Astrocyte (in vitro differentiated cells and primary cell): ENCODE results near the gene RPS25.

Experiments used
- CTCF ChIP-seq: IDR thresholded peaks from 2 replicates; pipeline ENCODE4 v1.5.1; 2011; ENCODE audit warnings: low read depth, mild to moderate bottlenecking, inconsistent platforms, low read length, moderate library complexity; ENCODE audit not compliant: insufficient read depth
- EZH2 ChIP-seq: IDR thresholded peaks from 2 replicates; pipeline ENCODE4 v1.6.1; 2012; ENCODE audit warnings: mild to moderate bottlenecking, low read length, inconsistent platforms; ENCODE audit not compliant: insufficient read depth

- no peak for TF ChIP-seq CTCF
- TF ChIP-seq EZH2: no peak
Observed at GRCh38 chr11:119061256-119061655, 43.1 kb upstream of the RPS25 start.
